ENCODE measurements around the gene LRRC66. TPM values are rescaled to one million over a fixed set of nuclear protein-coding genes. Genes with fewer than 3 reads are reported as not detected.

LRRC66 gene
- total and polyA plus RNA-seq, 9 of the 15 experiments (the other 6 are each of a cell fraction or from before 2014, with no cell fraction given), result not detected

- TF ChIP-seq ZBTB40 (IDR thresholded peaks at IDR 0.05) (no peak), ZBTB40 (CRISPR knock-in tag; IDR thresholded peaks at IDR 0.05) (no peak), ZC3H4 (CRISPR knock-in tag; IDR thresholded peaks at IDR 0.05; ENCODE audit: borderline replicate concordance) (no peak), PCBP2 (IDR thresholded peaks at IDR 0.05; ENCODE audit: low read depth, low read length, poor library complexity, severe bottlenecking) (no peak), ZNF274 (IDR thresholded peaks at IDR 0.05; ENCODE audit: borderline replicate concordance, low read depth, low read length) (no peak), PRPF4 (IDR thresholded peaks at IDR 0.05; ENCODE audit: insufficient read depth, low read depth, low read length, poor library complexity, severe bottlenecking) (no peak), NR2C1 (IDR thresholded peaks at IDR 0.05) (no peak), NR2C1 (tag; IDR thresholded peaks at IDR 0.05) (no peak), EGR1 (conservative IDR thresholded peaks at IDR 0.05) (no peak), DDX20 (tag; IDR thresholded peaks at IDR 0.05; ENCODE audit: low read depth) (no peak), RBM14 (IDR thresholded peaks at IDR 0.05; ENCODE audit: borderline replicate concordance, insufficient read depth, low read depth, low read length) (no peak), E2F3 (CRISPR knock-in tag; IDR thresholded peaks at IDR 0.05) (no peak), THRB (CRISPR knock-in tag; conservative IDR thresholded peaks at IDR 0.05) (no peak), SREBF1 (IDR thresholded peaks at IDR 0.05; ENCODE audit: borderline replicate concordance, low read depth, low read length) (no peak)
Measured at GRCh38 chr4:52036886-52037530, 16.8 kb upstream of the LRRC66 start (continued).
